ENCODE data around the gene CPNE8. TPM values are rescaled to one million over a fixed set of nuclear protein-coding genes. Genes with fewer than 3 reads are reported as not detected.

The CPNE8 gene
- total RNA-seq, 1 donor from 2014 or later, result 14.8 TPM

DNA sequence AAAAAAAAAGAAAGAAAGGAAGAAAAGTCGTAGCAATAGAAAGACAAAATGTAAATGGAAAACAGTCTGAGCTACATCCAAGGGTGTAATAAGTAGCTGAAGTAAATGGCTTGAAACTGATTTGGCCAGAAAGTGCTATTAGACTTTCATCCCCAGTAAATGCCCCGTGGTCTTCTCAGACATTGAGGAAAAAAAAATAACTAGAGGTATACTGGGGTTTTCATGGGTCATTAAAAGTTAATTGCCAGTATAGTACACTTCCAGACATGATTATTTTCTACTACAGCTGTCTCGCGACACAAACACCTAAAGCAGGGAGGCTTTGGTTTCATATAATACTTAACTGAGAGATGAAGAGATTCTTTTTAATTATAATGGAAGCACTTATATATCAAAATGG lies 271.9 kb downstream of the CPNE8 start:
- no peak for DNase-seq (ENCODE audit: low spot score)

DNA sequence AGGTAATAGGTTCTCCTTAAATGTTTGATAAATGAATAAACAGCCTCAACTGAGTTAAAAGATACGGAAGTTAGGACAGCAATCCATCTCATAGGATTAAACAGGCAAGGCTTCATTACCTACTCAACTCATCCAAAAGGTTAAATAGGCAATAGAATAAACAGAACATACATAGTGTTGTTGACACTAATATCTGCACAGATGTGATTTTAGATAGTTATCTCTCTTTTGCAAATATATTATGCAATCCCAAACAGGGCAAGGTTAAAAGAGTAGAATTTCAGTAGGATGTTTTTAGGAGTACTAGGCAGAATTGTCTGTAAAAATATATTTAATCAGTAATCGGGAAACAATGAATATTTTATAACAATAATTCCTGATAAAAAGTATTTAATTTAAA lies 276.3 kb downstream of the CPNE8 start:
- no peak for DNase-seq (ENCODE audit: low spot score)

DNA sequence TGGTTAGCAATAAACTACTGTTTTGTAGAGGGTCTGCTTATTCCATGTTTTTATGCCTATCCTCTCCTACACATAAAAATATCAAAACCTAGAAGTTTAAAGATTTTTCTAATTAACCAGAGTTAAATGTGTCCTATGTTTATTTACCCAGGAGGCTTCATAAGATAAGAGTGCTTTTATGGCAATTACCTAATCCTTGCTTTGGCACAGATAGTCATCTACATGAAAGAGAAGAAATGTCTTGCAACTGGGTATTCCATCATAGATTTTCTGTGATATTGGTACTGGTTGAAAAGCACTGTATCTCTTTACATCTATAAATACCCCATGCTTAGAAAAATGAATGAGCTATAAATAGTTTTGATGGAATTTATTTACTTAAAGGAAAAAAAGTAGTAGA lies 277.1 kb downstream of the CPNE8 start:
- DNase-seq (ENCODE audit: low spot score), result no peak

DNA sequence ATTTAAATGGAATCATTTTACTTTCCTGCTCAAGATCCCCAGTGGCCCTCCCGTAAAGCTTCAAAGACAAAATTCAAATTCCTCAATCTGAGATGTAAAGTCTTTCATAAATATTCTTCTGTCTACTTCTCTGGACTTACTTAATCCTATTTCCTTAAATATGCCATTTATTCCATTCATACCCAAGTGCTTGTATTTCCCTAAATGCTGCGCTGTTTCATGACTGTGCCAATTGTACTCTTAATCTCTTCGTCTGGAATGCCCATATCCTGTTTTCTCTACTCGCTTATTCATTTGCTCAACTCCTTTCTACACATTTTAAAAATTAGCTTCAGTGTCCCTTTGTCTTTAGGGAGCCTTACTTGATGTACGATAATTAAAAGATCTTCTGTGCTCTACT lies 280.1 kb downstream of the CPNE8 start:
- DNase-seq (ENCODE audit: low spot score), result no peak

DNA sequence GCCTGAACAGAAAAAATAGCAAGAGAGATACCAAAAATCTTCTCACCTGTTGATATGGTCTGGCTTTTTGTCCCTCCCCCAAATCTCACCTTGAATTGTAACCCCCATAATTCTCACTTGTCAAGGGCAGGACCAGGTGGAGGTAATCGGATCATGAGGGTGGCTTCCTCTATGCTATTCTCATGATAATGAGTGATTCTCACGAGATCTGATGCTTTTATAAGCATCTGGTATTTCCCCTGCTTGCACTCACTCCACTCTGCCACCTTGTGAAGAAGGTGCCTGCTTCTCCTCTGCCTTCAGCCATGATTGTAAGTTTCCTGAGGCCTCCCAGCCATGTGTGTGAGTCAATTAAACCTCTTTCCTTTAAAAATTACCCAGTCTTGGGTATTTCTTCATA lies 291.2 kb downstream of the CPNE8 start:
- DNase-seq (ENCODE audit: low spot score), result no peak

DNA sequence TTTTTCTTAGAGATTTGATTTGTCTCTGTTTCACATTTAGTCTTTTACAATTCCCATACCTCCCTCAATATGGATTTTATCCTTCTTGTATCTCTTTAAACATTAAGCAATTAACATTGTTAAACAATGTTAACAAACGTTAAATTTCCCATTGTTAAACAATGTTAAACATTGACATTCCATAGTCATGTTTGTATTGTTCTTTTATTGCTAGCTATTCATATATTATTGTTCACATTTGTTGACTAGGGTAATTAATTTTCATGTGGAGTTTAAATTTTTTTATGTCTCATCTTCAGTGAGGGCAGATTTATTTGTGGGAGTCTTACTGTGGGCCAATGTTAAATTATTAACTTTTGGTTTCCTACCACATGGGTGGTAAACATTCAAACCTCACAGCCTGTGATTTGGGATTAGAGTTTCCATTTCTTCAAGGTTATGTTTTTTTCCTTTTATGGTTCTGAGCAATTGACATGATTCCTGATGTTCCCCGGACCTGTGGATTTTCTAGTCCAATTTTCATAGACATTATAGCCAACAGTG lies 294.5 kb downstream of the CPNE8 start:
- DNase-seq (ENCODE audit: low spot score), result no peak

DNA sequence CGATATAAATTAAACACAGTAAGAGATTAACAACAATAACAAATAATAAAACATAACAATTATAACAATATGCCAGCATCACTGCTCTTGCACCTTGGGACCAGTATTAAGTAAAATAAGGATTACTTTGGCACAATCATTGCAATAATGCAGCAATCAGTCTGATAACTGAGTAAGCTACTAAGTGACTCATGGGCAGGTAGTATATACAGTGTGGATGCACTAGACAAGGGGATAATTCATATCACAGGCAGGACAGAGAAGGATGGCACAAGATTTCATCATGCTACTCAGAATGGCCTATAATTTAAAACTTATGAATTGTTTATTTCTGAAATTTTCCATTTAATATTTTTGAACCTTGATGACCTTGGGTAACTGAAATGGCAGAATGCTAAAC lies 298.1 kb downstream of the CPNE8 start:
- DNase-seq (ENCODE audit: low spot score), result no peak

All from mucosa of gallbladder (tissue), 1 donor.